GM12865 (cell line): ENCODE measurements around the gene SIAH2.

ENCODE experiments used
- DNase-seq: peaks from one replicate; pipeline ENCODE4 v3.0.0; 2010; ENCODE audit warnings: low read depth
- H3K4me3 ChIP-seq: 2 replicates; pipeline ENCODE4 v1.5.1; 2011; ENCODE audit warnings: mild to moderate bottlenecking, low read depth, low read length, control low read depth
- CTCF ChIP-seq: IDR thresholded peaks from 2 replicates; pipeline ENCODE4 v1.5.1; 2011; ENCODE audit warnings: low read length, control low read depth, low read depth, inconsistent platforms; ENCODE audit not compliant: insufficient read depth; ENCODE audit errors: missing control alignments

The SIAH2 gene

GRCh38 chr3:150745832-150746231 is 17.1 kb downstream of the SIAH2 start:
- TF ChIP-seq CTCF = no peak
- DNase-seq = no peak
- H3K4me3 ChIP-seq = no peak overlapping the region

GRCh38 chr3:150744919-150745211 is 18.1 kb downstream of the SIAH2 start:
- no peak for TF ChIP-seq CTCF
- no peak for DNase-seq
- no peak overlapping the region for H3K4me3 ChIP-seq

GRCh38 chr3:150744041-150744918 is 18.7 kb downstream of the SIAH2 start:
- no peak for TF ChIP-seq CTCF
- no peak overlapping the region for H3K4me3 ChIP-seq
- DNase-seq = no peak

GRCh38 chr3:150743508-150743907 is 19.5 kb downstream of the SIAH2 start:
- no peak for DNase-seq
- no peak for TF ChIP-seq CTCF

GRCh38 chr3:150742679-150743078 is 20.3 kb downstream of the SIAH2 start:
- H3K4me3 ChIP-seq = no peak overlapping the region
- no peak for TF ChIP-seq CTCF

More at GRCh38 chr3:150743508-150743907, 19.5 kb downstream of the SIAH2 start:
- H3K4me3 ChIP-seq = no peak overlapping the region

GRCh38 chr3:150742141-150742523 is 20.8 kb downstream of the SIAH2 start:
- no peak overlapping the region for H3K4me3 ChIP-seq
- DNase-seq = no peak
- TF ChIP-seq CTCF = no peak

More at GRCh38 chr3:150742679-150743078, 20.3 kb downstream of the SIAH2 start:
- DNase-seq = no peak
